ENCODE results near the gene UCMA. TPM values are rescaled to one million over a fixed set of nuclear protein-coding genes. Genes with fewer than 3 reads are reported as not detected.
A peak's percentile ranks its signal among the peaks of the same experiment; 100 is the strongest.

The UCMA gene
- total and polyA plus RNA-seq, 9 of the 15 experiments (the other 6 are each of a cell fraction or from before 2014, with no cell fraction given), result not detected

GRCh38 chr10:13206546-13207443 is 27.4 kb downstream of the UCMA start:
- CTCF ChIA-PET (ENCODE audit: low intra/inter-chr PET ratio), result interaction anchor here (0.5 to 1.1 kb wide), 3 partner anchors 86 to 234 kb away, joined by 3 to 5 read pairs (median 5); no protein-coding TSS in a partner anchor
- ATAC-seq (no peak), FAIRE-seq (no peak), DNase-seq (ENCODE audit: extremely low read depth in 1 of 4, low spot score in 3 of 4) (no peak)
- Histone ChIP-seq H4K20me1 (replicated peaks; ENCODE audit: control insufficient read depth, insufficient read depth, low read length) (no peaks in the 10 kb centered on the region), H3K79me2 (ENCODE audit: control insufficient read depth, insufficient read depth, low read length) (no peaks in the 10 kb centered on the region), H3K27ac (ENCODE audit: extremely low read depth, low read depth, low read length) (no peak overlapping the region), H3K36me3 (ENCODE audit: control insufficient read depth, insufficient read depth, low read length) (peaks cover 85% of the 10 kb centered on the region), H3K9ac (ENCODE audit: insufficient read depth in 1 of 2, low read depth in 2 of 2, low read length in 2 of 2) (no peak overlapping the region), H3K4me3 (no peak overlapping the region), H3K4me2 (ENCODE audit: insufficient read depth, low read length) (no peak overlapping the region), H3K9me3 (replicated peaks; ENCODE audit: control insufficient read depth, insufficient read depth, low read depth, low read length) (no peaks in the 10 kb centered on the region), H3K4me1 (replicated peaks in 1 of 2; ENCODE audit: control insufficient read depth in 2 of 2, insufficient read depth in 2 of 2, low read length in 2 of 2) (no peaks in the 10 kb centered on the region), H3K9me1 (ENCODE audit: control insufficient read depth, insufficient read depth, low read length) (no peaks in the 10 kb centered on the region), H2AFZ (ENCODE audit: low read depth, low read length) (no peak overlapping the region), H3K27me3 (ENCODE audit: control insufficient read depth in 2 of 2, insufficient read depth in 2 of 2, low read length in 2 of 2) (no peaks in the 10 kb centered on the region)
- TF ChIP-seq CTCF (IDR thresholded peaks at IDR 0.05 in 2 of 3, conservative IDR thresholded peaks at IDR 0.05 in 1 of 3; ENCODE audit: insufficient read depth in 2 of 3, low read depth in 1 of 3, low read length in 3 of 3) (peak in 2 of 3 experiments; percentile 18 to 46; a peak in 2 of 6 replicates), ZBTB40 (IDR thresholded peaks at IDR 0.05) (peak; percentile 84), ZBTB40 (CRISPR knock-in tag; IDR thresholded peaks at IDR 0.05) (peak; percentile 55; the same call in 1 of the 2 replicates), ZNF384 (IDR thresholded peaks at IDR 0.05; ENCODE audit: low read depth, low read length) (peak; percentile 47; the same call in 1 of the 2 replicates), RAD21 (CRISPR knock-in tag; conservative IDR thresholded peaks at IDR 0.05 in 1 of 2, IDR thresholded peaks at IDR 0.05 in 1 of 2) (peak in 1 of 2 experiments; percentile 45; a peak in 2 of 4 replicates), NFE2L1 (tag; IDR thresholded peaks at IDR 0.05; ENCODE audit: borderline replicate concordance, low read depth) (no peak)
- POLR2A ChIA-PET, result no interaction called here
- WGBS (ENCODE audit: insufficient coverage, low coverage, missing lambda C conversion rate), result 70% methylated on average over 5 of the region's 5 CpGs
- no TSS peak for BruUV-seq (replicated peaks)
- intact Hi-C loops (cut with micrococcal nuclease), result no loop called here
- in situ Hi-C loops (cut with MboI), result no loop called here

Measured in K562 (cell line).